ENCODE measurements around the gene CCNE1.
A peak's percentile ranks its signal among the peaks of the same experiment; 100 is the strongest.

The CCNE1 gene

DNA sequence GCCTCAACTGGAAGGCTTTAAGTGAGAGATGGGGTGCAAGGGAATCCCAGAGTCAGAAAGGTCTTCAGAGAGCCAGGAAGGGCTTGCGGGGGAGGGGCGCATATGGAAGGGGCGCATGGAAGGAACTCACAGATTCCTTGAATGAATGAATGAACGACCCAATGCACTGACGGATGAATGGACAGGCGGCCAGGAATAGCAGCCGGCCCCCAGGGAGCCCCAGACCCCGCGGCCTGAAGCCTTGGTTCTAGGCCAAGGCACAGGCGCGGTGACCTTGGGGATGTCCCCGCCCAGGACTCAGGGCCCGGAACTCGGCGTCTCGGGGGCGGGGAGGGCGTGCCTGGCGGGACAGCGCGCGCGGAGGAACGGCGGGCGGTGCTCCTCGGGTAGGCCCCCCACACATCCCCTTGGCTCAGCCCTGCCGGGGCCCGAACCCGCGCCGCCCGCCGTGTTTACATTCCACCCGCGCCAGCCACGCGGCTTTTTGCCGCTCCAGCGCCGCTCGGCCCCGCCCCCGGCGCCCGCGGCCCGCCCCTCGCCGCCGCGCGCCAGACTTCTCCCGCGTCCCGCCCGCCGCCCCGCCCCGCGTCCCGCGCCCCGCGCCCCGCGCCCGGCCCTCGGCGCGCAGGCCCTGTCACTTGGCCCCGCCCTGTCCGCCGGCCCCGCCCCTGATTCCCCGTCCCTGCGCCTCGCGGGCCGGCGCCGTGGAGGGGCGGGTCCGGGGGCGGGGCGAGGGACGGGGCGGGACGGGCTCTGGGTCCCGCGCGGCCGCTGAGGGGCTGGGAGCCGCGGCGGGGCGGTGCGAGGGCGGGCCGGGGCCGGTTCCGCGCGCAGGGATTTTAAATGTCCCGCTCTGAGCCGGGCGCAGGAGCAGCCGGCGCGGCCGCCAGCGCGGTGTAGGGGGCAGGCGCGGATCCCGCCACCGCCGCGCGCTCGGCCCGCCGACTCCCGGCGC lies at the start of gene CCNE1:
Gene CCNE1, plus strand, starts transcription at position 867 of the 955 bp plus-strand sequence. CDS start 565 bp downstream, outside the sequence.
- peak; percentile 96 for DNase-seq (ENCODE audit: low read depth)

DNA sequence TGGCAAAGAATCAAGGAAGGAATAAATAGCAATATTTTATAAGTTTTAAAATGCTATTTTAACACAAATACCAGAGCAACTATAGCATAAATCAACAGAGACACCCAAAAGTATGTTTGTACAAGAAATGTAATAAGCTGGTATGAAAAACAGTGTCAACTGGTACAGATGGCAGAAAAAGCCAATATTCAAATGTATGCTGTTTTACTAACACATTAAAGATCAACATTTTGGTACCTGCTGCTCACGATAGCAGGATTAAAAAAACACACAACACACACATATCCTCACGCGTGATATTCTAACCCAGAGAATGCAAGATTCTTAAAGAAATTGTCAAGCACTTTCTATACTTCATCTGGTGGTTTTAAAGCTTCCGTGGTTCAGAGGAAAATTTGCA lies 48.6 kb upstream of the CCNE1 start:
- no peak for DNase-seq (ENCODE audit: low read depth)

DNA sequence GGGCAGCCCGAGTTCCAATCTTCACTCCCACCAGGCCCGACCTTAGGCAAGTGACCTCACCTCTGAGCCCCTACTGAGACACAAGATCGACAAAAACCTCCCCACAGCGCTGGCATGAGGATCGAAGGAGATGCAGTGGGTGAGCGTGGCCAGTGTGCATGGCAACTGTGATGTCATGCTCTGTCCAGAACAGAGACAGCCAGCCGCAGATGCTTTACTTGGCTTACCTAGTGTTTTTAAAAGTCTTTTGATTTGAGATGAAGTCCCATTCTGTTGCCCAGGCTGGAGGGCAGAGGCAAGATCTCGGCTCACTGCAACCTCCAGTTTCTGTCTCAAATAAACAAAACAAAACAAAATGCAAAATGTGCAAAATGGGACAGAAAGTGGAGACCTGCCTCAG lies 47.4 kb upstream of the CCNE1 start:
- no peak for DNase-seq (ENCODE audit: low read depth)

DNA sequence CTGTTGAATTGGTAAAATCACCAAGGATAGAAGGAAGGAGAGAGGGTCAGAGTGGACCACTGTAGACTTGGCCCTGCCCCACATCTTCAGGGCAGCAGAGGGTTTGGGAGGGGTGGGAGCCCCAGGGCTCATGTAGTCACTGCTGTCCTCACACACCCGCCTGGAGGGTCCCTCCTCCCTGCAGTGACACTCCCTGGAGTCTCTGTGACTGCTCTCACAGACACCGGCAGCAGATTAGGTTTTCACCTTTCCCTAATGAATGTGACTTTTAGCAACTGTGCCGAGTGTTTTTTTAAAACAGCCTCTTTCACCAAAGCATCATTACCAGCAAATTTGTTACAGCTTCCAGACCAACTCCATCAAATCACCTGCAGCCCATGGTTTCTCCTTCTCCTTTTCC lies 45.7 kb upstream of the CCNE1 start:
- no peak for DNase-seq (ENCODE audit: low read depth)

DNA sequence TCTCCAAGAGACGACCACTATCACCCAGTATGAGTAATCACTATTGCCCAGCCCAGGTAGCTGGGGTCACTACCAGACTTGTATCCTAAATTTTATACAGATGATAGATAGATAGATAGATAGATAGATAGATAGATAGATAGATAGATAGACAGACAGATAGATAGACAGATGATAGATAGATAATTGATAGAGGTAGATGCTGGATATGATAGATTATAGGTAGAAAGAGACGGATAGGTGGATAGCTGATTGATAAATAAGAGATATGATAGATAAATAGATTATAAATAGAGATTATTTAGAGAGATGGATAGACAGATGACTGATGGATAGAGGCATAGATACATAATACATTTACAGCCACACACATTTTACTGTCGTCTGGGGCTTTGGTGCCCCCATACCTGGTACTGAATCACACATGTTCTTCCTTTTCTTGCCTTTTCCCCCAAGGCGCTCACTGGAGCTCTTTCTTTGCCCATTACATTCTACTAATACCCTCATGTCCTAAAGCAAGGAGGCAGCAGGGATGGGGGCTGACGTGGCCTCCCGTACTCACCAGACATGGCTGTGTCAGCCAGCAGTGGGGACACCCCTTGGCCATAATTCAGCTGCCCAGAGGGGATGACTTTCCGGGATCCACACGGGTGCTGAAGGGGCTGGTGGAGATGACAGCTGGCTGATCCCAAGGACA lies 44.6 kb upstream of the CCNE1 start:
- no peak for DNase-seq (ENCODE audit: low read depth)

DNA sequence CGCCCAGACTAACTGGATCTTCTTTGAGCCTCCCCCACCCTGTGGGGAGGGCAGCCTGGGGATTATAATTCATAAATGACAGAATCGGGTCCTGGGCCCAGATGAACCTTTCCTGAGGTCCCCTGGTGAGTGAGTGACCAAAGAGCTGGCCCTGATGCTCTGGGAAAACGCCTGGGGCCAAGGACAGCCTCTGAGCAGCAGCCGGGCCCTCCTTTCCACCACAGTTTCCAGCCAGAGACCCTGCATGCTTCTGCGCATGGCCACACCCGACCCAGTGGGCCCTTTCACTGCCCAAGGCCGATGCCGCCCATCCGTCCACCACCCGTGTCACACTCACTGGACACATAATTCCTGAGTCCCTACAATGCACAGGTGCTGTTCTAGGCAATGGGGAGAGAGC lies 43.6 kb upstream of the CCNE1 start:
- DNase-seq (ENCODE audit: low read depth) = no peak

DNA sequence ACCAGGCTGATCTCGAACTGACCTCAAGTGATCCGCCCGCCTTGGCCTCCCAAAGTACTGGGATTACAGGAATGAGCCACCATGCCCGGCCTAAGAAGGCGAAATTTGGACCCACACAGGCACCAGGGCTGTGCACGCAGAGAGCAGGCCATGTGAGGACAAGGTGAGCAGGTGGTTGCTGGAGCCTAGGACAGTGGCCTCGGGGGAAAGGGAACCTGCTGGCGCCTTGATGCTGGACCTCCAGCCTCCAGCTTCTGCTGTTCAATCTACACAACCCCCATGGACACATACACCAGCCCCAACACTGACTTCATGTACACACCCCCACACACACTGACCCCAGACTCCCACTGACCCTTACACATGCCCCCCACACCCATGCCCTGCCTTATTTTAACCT lies 41.8 kb upstream of the CCNE1 start:
- no peak for DNase-seq (ENCODE audit: low read depth)

DNA sequence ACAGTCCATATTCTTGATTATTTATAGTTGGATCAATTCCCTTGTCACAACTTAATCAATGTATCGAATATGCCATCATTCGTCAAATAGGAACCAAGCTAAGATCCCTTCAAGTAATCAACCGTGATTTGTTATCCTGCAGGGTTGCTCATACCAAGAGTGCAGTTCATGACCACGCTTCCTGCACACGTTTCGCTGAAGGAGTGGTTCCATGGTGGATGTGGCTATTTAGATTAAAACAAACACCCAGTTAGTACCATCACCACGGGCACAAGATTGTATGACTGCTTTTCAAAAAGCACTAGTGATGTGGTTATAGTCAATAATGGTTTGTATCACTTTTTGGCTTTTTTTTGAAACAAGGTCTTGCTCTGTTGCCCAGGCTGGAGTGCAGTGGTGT lies 41.1 kb upstream of the CCNE1 start:
- no peak for DNase-seq (ENCODE audit: low read depth)

DNA sequence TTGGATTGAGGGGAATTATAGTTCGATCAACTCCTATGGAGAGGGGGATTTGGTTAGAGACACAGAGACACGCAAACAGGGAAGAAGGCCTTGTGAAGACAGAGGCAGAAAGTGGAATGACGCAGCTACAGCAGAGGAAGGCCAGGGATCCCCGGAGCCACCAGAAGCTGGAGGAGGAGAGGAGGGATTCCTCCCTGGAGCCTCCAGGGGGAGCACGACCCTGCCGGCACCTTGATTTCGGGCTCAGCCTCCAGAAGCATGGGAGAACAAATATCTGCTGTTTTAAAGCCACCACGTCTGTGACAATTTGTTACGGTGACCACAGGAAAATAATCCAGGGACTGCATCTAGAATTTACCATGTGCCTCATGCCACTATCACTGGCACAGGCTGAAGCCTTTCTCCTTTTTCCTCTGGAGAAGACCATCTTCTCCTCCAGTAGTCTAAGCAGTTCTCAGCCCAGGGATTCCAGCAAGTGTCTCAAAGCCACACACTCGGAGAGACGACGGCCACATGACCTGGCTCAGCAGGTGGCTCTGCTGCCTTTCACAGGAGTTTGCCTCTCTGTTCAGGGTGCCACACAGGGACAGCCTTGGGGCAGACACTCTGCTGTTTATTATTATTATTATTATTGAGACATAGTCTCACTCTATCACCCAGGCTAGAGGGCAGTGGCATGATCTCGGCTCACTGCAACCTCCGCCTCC lies 39.9 kb upstream of the CCNE1 start:
- peak; percentile 7 for DNase-seq (ENCODE audit: low read depth)

DNA sequence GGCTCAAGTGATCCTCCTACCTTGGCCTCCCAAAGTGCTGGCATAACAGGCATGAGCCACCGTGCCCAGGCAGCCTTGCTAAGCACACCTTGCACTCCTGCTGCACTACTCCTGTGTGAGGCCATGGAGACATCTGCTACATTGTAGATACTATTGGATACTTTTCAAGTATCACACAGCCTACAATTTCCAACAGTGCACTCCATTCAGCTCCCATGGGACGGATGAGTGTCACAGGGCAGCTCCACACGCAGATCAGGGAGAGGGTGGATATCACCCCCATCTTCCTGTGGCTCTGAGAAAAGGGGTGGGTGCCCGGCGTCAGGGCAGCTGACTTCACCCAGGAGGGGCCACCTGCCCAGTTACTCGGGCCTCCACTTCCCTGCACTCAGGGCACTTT lies 39.1 kb upstream of the CCNE1 start:
- DNase-seq (ENCODE audit: low read depth) = no peak

DNA sequence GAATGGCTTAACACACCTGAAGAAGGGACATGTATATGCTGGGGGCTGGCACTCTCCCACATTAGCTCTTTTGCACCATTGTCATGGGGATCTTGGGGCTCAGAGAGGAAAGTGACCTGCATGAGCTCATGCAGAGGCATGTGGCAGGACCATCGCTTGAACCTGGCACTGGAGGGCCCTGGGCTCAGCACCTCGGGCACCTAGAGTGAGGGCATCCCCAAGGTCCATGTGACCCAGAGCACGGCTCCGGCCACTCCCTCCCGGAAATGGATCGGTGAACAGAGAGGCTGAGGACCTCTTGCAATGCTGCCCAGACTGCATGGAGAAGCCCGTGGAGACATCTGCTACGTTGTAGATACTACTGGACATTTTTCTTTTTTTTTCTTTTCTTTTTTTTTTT lies 38.6 kb upstream of the CCNE1 start:
- no peak for DNase-seq (ENCODE audit: low read depth)

DNA sequence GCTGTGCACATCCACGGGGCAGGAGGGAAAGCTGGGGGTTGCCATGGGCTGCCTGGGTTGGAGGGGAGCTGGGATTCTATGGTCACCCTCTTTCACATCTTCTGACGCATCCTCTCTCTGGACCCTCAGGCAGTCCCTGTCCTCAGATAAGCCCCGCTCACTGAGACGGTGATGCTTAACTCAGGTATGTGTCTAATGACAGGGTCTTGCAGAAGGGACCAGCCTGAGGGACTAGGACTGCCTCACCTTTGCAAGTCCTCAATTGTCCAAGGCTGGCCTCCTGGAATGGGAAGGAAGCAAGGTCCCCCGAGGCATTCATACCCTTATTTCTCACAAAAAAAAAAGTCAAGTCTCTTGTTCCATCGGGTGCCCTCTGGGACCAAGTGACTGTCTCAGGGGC lies 37.7 kb upstream of the CCNE1 start:
- no peak for DNase-seq (ENCODE audit: low read depth)

DNA sequence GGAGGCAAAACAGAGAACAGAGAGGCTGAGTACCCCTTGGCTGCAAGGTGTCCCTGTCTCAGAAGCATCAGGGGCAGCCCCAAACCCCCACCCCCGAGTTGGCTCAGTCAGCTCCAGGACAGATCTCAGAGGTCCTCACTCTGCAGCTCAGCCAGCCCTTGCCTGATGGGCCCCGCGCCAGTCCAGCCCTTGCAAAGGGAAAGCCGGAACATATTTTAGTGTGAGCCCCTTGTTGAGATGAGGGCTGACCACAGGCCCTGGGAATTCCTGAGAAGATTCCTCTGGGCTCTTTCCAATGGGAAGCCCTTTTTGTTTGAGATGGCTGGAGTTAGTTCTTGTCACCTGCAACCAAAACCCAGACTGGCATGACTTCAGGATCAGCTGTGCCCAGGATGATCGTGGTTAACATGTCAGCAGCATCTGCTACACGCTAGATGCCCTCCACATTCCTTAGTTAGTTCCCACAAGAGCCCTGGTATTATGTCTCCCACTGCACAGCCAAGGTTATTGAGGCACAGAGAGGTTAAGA lies 33.9 kb upstream of the CCNE1 start:
- no peak for DNase-seq (ENCODE audit: low read depth)

DNA sequence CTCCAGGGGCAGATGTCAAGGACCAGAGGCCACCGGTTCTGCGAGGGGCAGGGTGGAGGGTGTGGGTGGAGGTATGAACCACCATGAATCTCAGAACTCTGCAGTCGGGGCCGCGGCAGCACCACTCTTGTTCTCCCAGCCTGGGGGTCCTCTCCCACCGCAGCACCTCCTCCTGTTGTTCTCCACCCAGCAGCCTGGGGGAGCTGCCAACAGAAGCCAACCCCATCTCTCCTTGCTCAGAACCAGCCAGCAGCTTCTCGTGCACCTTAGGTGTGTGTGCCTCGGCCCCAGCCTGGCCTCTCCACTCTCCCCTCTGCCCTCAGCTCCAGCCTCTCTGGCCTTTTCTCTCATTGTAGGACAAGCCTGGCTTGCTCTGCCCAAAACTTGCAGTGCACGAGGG lies 31.9 kb upstream of the CCNE1 start:
- DNase-seq (ENCODE audit: low read depth) = no peak

DNA sequence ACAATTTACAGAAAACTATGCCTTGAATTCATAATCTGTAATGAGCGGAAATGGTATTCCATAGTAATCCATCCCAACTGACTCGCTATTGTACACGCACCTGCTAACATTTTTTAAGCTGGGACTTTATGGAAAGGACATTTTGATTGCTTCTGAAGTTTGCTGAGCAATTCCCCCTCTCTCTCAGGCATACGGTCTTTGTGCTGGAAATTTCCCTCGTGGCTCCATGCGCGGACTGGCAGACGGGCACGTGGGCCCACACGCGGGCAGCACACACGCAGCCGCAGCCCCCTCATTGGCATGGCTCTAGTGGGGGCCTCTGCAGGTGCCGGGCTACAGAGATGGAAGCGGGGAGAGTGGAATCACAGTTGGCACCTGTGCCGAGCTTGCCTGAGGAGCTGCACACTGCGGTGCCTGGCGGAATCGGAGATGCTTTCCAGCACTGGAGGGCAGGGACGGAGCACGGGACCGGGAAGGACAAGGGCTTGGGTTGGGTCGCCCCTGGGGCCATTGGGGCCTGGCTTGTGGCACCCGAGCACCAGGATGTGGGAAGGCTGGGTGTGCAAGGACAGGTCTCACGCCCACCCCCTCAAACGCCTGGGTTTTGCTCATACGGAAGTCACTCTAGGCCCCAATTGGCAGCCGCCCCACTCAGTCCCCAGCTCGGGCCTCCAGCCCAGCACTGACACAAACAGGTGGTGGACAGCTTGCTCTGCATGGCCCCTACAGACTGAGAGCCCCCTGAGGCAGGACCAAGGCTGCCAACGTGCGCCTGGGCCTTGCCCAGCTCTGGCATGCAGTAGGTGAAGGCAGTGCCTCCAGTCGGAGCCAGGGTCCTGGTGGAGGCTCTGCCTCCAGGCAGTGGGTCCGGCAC lies 30.2 kb upstream of the CCNE1 start:
- no peak for DNase-seq (ENCODE audit: low read depth)

DNA sequence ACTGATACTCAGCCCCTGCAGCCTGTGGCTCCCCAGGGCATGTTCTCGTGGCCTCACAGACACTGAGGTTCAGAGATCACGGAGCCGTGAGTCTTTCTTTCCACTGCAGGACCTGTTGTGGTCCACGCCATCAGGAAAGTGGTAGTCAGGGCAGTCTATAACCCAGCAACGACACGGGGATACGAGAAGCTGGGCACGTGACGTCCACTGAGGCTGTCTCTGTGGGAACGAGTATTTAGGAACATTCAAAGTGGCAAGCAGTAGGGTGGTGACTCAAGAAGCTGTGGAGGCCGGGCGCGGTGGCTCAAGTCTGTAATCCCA lies 29.6 kb upstream of the CCNE1 start:
- no peak for DNase-seq (ENCODE audit: low read depth)

DNA sequence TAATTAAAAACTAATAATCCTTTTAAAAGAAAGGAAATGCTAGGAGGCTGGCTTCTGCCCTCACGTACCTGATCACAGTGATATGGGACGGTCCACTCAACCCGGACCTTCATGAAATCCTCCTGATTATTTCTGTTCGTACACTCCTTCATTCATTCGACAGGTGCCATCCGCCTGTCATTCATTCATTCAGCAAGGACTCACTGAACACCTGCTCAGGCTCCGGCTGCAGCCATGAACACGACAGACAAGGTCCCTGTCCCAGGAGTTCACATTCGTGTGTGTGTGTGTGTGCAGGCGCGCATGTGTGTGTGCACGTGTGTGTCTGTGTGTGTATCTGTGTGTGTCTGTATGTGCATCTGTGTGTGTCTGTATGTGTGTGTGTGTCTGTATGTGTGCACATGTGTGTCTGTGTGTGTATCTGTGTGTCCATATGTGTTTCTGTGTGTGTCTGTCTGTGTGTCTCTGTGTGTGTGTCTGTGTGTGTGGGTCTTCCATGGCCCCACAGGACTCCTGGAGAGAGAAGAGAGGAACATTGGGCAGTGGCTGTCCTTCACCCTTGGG lies 28.1 kb upstream of the CCNE1 start:
- no peak for DNase-seq (ENCODE audit: low read depth)

DNA sequence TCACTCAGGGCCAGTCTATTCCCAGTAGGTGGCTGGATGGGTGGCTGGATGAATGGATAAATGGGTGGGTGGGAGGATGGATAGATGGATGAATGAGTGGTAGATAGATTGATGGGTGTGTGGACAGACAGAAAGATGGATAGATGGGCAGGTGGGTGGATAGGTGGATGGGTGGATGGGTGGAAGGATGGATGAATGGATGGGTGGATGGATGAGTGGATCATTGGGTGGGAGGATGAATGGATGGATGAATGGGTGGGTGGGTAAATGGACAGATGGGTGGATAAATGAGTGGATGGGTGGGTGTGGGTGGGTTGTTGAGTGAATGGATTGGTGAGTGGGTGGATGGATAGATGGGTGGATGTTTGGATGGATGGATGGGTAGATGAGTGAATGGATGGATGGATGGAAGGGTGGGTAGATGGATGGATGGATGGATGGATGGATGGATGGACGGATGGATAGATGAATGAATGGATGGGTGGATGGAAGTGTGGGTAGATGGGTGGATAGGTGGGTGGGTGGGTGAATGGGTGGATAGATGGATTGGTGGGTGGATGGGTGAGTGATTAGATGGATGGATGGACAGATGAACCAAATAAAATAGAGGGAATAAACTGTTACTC lies 27.1 kb upstream of the CCNE1 start:
- DNase-seq (ENCODE audit: low read depth) = no peak

DNA sequence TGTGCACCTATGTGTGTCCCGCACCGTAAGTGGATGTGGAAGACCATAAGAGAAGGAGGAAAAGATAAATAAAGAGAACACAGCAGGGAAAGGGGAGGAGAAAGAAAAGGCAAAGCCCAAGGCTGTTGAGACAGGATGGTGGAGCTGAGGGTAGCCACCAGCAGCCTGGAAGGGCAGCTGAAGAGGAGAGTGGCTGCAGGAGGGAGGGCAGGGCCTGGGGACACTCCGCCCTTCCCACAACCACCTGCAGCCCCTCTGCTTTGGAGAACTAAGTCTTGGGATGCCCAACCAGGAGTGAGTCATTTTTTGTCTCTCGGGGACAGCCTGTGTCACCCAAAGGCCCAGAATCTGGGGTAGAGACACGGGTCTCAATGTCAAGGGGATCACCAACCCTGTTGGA lies 26.4 kb upstream of the CCNE1 start:
- no peak for DNase-seq (ENCODE audit: low read depth)

DNA sequence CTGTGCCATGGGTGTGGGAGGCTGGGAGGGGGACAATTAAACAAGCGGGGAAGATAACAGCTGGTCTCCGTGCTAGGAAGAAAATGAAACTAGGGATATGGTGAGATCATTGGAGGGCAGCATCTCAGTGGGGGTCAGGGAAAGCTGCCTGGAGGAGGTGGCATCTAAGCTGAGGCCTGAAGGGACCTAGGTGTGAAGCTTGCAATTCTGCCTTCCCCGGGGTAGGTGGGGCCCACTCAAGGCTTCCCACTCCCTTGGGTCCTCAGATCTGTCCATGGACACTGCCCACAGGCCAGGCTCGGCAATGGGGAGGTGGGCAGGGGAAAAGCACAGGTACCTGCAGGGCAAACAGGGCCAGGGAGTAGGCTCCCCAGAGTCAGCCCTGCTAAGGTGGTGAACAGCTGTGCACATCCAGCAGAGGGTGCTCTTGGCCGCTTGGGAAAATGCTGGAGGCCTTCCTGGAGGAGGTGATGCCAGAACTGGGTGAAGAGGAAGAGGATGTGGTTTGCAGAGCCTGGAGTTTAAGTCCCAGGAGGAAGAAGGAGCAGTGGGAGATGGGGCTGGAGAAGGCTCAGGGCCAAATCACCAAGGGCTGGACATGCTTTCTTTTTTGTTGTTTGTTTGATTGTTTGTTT lies 25.7 kb upstream of the CCNE1 start:
- DNase-seq (ENCODE audit: low read depth) = no peak

Measured in stimulated activated CD8-positive, alpha-beta memory T cell treated with anti-CD3 and anti-CD28 coated beads, Interleukin-4, amount 100 ng/mL, for 24 hours (primary cell).